ENCODE results near the gene TPI1. TPM values are rescaled to one million over a fixed set of nuclear protein-coding genes. Genes with fewer than 3 reads are reported as not detected.

The TPI1 gene
- total RNA-seq, 1 experiment from 2014 or later, result 1,177 TPM

GRCh38 chr12:6917491-6918231, 50.3 kb downstream of the TPI1 start:
- H2AFZ ChIP-seq (ENCODE audit: low read length), result no peak overlapping the region
- H2BK5ac ChIP-seq (ENCODE audit: insufficient read length, low read length), result no peak overlapping the region
- H3T11ph ChIP-seq (ENCODE audit: low read length), result no peak overlapping the region
- no peak overlapping the region for H4K5ac ChIP-seq (ENCODE audit: insufficient read length, low read depth, low read length)
- no CpG with 5 or more reads among the region's 14 CpGs for WGBS (ENCODE audit: extremely low coverage, insufficient read length, low lambda C conversion rate)
- peak overlapping the region in 2 of 3 experiments; percentile 31 to 63; a peak in 2 of 7 replicates for H3K27ac Mint-ChIP-seq
- no peak overlapping the region for H2BK120ac ChIP-seq (ENCODE audit: low read depth, low read length, poor library complexity, severe bottlenecking)
- no peak overlapping the region for H3K27ac ChIP-seq (ENCODE audit: insufficient read length, low read depth, low read length)
- H3K4me1 ChIP-seq (ENCODE audit: insufficient read depth, low read length), result no peaks in the 10 kb centered on the region; the same call in 1 of the 2 replicates
- DNase-seq, result no peak
- peaks cover 6% of the 10 kb centered on the region for H3K79me1 ChIP-seq (ENCODE audit: insufficient read depth, low read depth, low read length, poor library complexity, severe bottlenecking)
- no peak overlapping the region for H3K9ac ChIP-seq (ENCODE audit: extremely low read depth, insufficient read length, low read length)
- no peaks in the 10 kb centered on the region for H3K79me2 ChIP-seq (ENCODE audit: insufficient read depth, low read length)
- no peak overlapping the region for H2BK20ac ChIP-seq (ENCODE audit: low read depth, low read length, poor library complexity, severe bottlenecking)
- peaks cover 9% of the 10 kb centered on the region for H3K27me3 Mint-ChIP-seq (ENCODE audit: low read depth)
- H3K56ac ChIP-seq (ENCODE audit: insufficient read length, low read depth, low read length), result no peak overlapping the region
- no peak overlapping the region for H2AK5ac ChIP-seq (ENCODE audit: insufficient read length, low read length)
- no peaks in the 10 kb centered on the region for H3K27me3 ChIP-seq (ENCODE audit: insufficient read depth, low read length)
- H2BK15ac ChIP-seq (ENCODE audit: low read depth, low read length), result no peak overlapping the region
- no peak overlapping the region for H3K4me3 Mint-ChIP-seq
- no peak overlapping the region for H4K8ac ChIP-seq (replicated peaks; ENCODE audit: insufficient read length, low read depth, low read length)
- no peak overlapping the region for H3K4me2 ChIP-seq (ENCODE audit: insufficient read depth, insufficient read length, low read length)
- H3K23me2 ChIP-seq (ENCODE audit: insufficient read length, low read depth, low read length, poor library complexity, severe bottlenecking), result peaks cover 16% of the 10 kb centered on the region
- no peak overlapping the region for H2BK12ac ChIP-seq (ENCODE audit: insufficient read length, low read depth, low read length)
- H3K23ac ChIP-seq (ENCODE audit: insufficient read length, low read depth, low read length), result no peak overlapping the region
- H3K4me1 Mint-ChIP-seq, result peaks cover 32 to 46% of the 10 kb centered on the region in 2 experiments
- no peak overlapping the region for H4K91ac ChIP-seq (ENCODE audit: insufficient read length, low read depth, low read length)
- no peak overlapping the region for H3K18ac ChIP-seq (ENCODE audit: insufficient read length, low read depth, low read length)
- no peaks in the 10 kb centered on the region for H4K20me1 ChIP-seq (ENCODE audit: control insufficient read depth, insufficient read depth, insufficient read length)
- no peak for TF ChIP-seq CTCF (conservative IDR thresholded peaks at IDR 0.05)
- no peak overlapping the region for H3K14ac ChIP-seq (ENCODE audit: insufficient read depth, low read length)
- no peak overlapping the region for H3K4ac ChIP-seq (ENCODE audit: low read depth, low read length)
- no peaks in the 10 kb centered on the region for H3K9me3 ChIP-seq (ENCODE audit: control insufficient read depth, low read depth, low read length)
- peaks cover 34 to 60% (median 56%) of the 10 kb centered on the region in 3 experiments for H3K36me3 Mint-ChIP-seq (ENCODE audit: insufficient read depth in 1 of 3, low read depth in 3 of 3)
- H3K9me3 Mint-ChIP-seq, result no peaks in the 10 kb centered on the region
